ENCODE results near the gene SYNPO2L. TPM values are rescaled to one million over a fixed set of nuclear protein-coding genes. Genes with fewer than 3 reads are reported as not detected.
"Not testable (repeated sequence)": the region's sequence is repeated elsewhere in the genome, so short reads cannot be mapped to it uniquely, and the experiment has no call there.

The SYNPO2L gene
- total RNA-seq: not detected

GRCh38 chr10:73655990-73656298 is at the start of gene SYNPO2L:
SYNPO2L (minus strand) TSS chr10:73656029; CDS start chr10:73655922, 107 bp downstream.
- DNase-seq (ENCODE audit: low spot score) (no peak), ATAC-seq (peak; percentile 29)

GRCh38 chr10:73703924-73704323 is 48.1 kb upstream of the SYNPO2L start:
- DNase-seq (ENCODE audit: low spot score); ATAC-seq: not testable (repeated sequence)

GRCh38 chr10:73698819-73699218 is 43.0 kb upstream of the SYNPO2L start:
- DNase-seq (ENCODE audit: low spot score); ATAC-seq: not testable (repeated sequence)

DNA sequence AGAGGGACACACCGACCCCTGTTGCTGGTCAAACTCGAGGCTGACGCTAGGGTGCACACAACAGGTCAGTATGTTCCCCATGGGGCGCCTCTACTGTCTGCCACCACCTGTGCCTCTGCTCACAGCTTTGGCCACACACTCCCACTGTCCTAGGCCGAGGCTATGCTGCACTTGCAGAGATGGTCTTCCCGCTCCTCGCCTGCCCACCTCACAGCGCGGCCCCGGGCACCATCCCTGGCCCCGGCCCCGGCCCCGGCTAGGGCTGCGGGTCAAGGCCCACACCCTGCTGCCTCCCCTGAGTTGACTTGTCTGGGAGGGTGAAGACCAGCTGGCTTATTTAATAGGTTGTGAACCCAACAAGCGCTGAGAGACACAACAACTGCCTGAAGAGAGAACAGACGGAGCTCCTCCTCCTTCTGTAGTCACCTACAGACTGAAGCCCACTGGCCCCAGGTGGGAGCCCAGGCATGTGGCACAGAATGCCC is 41.9 kb upstream of the SYNPO2L start, which contains the start of gene AGAP5:
Gene AGAP5, minus strand, starts transcription at position 435 of the 485 bp plus-strand sequence. Its CDS starts 354 bp downstream, at position 81.
- ATAC-seq; DNase-seq (ENCODE audit: low spot score): not testable (repeated sequence)

DNA sequence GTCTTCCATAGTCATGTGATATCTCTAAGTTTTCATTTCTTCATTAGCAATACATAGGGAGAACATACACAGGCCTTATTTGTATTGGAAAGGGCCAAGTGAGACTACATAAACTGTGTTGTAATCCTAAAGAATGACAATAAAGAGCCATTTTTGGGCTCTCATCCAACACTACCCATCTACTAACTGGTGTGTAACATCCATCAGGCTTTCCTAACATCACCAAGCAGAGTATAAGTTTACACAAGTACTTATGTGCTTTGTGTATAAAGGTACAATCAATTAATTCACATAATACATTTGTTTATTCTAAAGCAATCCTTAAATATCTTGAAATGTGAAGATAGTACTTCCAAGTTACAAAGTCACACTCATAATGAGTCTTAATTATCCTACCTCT is 39.5 kb upstream of the SYNPO2L start:
- not testable (repeated sequence) for DNase-seq (ENCODE audit: low spot score)

GRCh38 chr10:73690755-73691154 is 34.9 kb upstream of the SYNPO2L start:
- not testable (repeated sequence) for DNase-seq (ENCODE audit: low spot score); ATAC-seq

More for the DNA sequence above, 39.5 kb upstream of the SYNPO2L start:
- not testable (repeated sequence) for ATAC-seq

GRCh38 chr10:73689596-73689995 is 33.8 kb upstream of the SYNPO2L start:
- not testable (repeated sequence) for DNase-seq (ENCODE audit: low spot score)

GRCh38 chr10:73687641-73688040 is 31.8 kb upstream of the SYNPO2L start:
- ATAC-seq: not testable (repeated sequence)

More at GRCh38 chr10:73689596-73689995, 33.8 kb upstream of the SYNPO2L start:
- ATAC-seq: not testable (repeated sequence)

DNA sequence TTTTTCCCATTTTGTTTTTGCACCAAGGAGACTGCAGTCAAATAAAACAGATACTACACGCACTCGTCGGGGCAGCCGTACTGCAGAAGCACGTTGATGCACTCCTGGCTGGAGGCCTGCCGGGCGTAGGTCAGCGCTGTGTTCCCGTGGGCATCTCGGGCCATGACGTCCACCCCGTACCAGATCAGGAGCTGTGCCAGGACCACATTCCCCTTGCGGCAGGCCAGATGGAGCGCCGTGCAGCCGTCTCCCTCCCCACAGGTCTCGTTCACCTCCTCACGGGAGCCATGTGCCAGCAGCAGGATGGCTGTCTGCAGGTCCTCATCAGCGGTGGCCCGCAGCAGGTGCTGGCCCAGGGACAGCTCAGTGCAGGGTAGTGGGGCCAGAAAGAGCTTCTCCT is 18.7 kb upstream of the SYNPO2L start:
- ATAC-seq; DNase-seq (ENCODE audit: low spot score): not testable (repeated sequence)

More at GRCh38 chr10:73687641-73688040, 31.8 kb upstream of the SYNPO2L start:
- not testable (repeated sequence) for DNase-seq (ENCODE audit: low spot score)

DNA sequence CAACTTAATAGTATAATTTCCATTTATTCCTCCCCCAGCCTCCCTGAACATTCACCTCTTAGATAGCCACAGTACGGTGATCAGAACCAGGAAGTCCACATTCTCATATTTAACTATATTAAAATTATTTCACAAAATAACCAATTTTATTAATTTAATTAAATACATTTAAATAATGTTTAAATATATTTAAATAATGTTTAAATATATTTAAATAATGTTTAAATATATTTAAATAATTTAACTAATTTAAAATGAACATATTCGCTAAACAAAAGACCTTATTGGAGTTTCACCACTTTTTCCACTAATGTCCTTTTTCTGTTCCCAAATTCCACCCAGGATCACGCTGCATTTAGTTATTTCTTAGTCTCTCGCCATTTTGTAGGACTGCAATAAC is 12.5 kb upstream of the SYNPO2L start:
- not testable (repeated sequence) for DNase-seq (ENCODE audit: low spot score); ATAC-seq

DNA sequence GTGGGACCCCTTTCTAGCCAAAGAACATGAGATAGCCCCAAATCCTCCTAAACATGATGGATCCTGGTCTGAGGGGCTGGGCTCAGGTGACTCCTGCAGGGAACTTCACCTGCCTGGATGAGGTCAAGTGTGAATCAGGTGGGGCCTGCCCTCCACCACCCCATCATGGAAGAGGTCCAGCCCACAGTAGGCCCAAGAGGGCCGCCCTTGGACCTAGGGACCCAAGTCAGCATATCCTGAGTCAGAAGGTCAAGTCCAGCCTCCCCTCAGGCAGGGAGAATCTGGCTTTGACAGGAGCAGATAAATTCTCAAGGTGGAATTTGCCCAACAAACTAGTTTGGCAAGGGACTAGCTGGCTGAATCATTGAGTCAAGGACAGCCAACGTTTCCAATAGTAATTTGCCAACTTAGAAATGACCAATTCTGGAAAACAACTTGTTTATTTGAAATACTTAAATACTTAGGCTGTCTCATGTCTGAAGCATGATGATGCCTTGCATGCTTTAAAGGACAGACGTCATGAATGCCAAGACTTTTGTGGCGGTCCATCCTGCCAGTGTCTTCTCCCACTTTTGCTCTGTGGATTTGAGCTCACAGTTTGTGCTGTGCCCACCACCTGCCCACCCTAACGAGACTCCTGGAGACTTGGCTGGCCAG is 10.5 kb upstream of the SYNPO2L start:
- not testable (repeated sequence) for ATAC-seq; DNase-seq (ENCODE audit: low spot score)

GRCh38 chr10:73665581-73665980 is 9.8 kb upstream of the SYNPO2L start:
- DNase-seq (ENCODE audit: low spot score); ATAC-seq: not testable (repeated sequence)

- not testable (repeated sequence) for DNase-seq (ENCODE audit: low spot score); ATAC-seq
Observed at GRCh38 chr10:73664156-73665040, 8.6 kb upstream of the SYNPO2L start.

- ATAC-seq; DNase-seq (ENCODE audit: low spot score): not testable (repeated sequence)
Observed at GRCh38 chr10:73663621-73664020, 7.8 kb upstream of the SYNPO2L start.

DNA sequence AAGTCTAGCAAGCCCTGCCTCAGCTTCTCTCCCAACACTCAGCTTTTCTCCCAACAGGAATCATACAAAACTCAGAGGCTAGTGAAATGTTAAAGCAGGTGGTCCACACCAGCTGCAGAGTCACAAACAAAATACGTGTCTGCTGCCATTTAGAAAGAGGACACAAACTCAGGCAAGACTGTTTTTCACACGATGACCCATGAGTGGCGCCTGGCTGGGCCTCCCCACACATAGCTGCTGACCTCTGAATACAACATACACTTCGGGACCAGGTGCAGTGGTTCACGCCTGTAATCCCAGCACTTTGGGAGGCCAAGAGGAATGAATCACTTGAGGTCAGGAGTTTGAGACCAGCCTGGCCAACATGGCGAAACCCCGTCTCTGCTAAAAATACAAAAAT is 6.9 kb upstream of the SYNPO2L start:
- not testable (repeated sequence) for ATAC-seq; DNase-seq (ENCODE audit: low spot score)

DNA sequence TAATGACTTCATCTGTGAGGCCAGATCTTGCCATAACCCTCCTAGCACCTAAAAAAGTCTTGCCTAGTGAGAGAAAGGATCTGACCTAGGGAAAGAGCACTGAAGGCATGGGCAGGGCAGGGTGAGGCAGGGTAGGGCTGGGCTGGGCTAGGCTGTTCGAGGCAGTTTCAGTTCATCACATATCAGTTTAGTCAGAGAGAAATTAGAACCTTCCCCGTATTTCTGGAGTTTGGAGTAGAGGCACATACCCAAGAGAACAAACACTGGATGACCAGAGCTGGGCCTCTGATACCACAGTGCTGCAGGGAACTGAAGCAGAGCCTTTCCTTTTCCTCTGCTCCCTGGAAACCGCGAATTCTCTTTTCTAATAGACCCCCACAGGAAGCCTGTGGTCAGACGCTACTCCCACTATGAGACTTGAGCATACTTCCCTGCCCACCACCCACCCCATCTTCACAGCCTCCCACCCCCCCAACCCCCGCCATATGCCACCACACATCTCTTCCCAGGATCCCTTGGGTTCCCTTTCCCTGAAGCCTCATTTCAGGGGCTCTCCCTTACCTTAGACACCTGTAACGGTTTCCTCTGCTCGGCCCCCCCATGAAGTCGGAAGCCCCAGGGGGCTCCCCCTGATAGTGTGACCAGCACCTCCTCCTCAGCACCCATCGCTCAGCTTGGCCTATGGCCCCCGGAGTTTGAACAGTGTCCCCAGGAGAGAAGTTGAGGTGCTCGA is 406 bp downstream of the SYNPO2L start:
- no peak for ATAC-seq
- no peak for DNase-seq (ENCODE audit: low spot score)

DNA sequence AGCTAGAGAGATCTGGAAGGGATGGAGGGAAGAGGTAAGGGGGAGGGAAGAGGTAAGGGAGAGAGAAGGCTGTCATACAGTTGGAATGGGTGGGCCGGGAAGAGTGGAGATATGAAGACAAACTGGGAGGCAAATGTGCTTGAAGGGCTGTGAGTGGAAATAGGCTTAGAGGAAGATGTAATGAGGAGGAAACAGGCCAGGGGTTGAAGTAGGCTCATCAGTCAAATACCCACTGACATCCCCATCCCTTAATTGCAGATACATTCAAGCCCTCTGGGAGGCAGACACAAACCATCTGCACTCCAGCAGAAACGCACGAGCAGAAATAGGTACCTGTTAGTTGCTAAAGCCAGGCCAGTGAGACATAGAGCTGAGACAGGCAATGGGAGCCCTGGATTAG is 2.1 kb downstream of the SYNPO2L start:
- DNase-seq (ENCODE audit: low spot score): no peak
- ATAC-seq: no peak

DNA sequence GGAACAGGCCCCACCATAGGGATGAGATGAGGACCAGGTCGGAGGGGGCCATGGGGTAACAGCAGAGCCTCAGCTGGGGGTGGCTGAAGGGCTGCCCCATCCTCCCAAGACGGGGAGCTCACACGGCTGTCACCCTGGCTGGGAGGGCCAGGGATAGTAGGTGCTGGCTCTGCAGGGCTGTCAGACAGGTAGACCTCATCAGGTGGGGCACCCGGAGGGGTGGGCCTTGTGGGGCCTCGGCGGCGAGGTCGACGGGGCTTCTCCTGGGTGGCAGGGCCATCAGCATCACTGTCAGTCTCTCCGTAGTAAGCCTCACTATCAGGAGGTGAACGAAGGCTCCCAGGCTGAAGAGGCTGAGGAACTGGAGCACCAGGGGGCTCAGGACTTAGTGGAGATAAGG is 2.6 kb downstream of the SYNPO2L start:
- DNase-seq (ENCODE audit: low spot score) (no peak), ATAC-seq (no peak)

- DNase-seq (ENCODE audit: low spot score) (no peak), ATAC-seq (no peak)
Observed at GRCh38 chr10:73650537-73651331, 5.1 kb downstream of the SYNPO2L start.

Data from left lobe of liver (tissue), 2 donors.